ENCODE measurements around the gene GABRG3. TPM values are rescaled to one million over a fixed set of nuclear protein-coding genes. Genes with fewer than 3 reads are reported as not detected.
A peak's percentile ranks its signal among the peaks of the same experiment; 100 is the strongest.

GABRG3 gene
- total RNA-seq (1.5 TPM), polyA plus RNA-seq (not detected)

GRCh38 chr15:26970712-26971210, at the start of gene GABRG3:
GABRG3 (plus strand) TSS chr15:26971181.
- no peak for DNase-seq (ENCODE audit: extremely low spot score)
- 2% methylated on average over 33 of the region's 33 CpGs for WGBS
- peak within 1 kb of the TSS; percentile 0 for H3K4me3 ChIP-seq (ENCODE audit: low read depth, low read length)
- H3K27ac ChIP-seq (ENCODE audit: low read depth) = no peak within 1 kb of the TSS
- H3K4me1 ChIP-seq (ENCODE audit: insufficient read depth) = peaks cover 1% of the 10 kb centered on the region
- no peaks in the 10 kb centered on the region for H3K36me3 ChIP-seq (ENCODE audit: insufficient read depth)

- no peak overlapping the region for H3K4me3 ChIP-seq (ENCODE audit: low read depth, low read length)
- no peaks in the 10 kb centered on the region for H3K4me1 ChIP-seq (ENCODE audit: insufficient read depth)
- DNase-seq (ENCODE audit: extremely low spot score) = no peak
- WGBS = 63% methylated on average over 1 of the region's 1 CpG
- no peaks in the 10 kb centered on the region for H3K36me3 ChIP-seq (ENCODE audit: insufficient read depth)
- no peak overlapping the region for H3K27ac ChIP-seq (ENCODE audit: low read depth)
Measured at GRCh38 chr15:26921433-26921832, 49.5 kb upstream of the GABRG3 start.

GRCh38 chr15:26926081-26926480, 44.9 kb upstream of the GABRG3 start:
- DNase-seq (ENCODE audit: extremely low spot score) = no peak
- H3K4me1 ChIP-seq (ENCODE audit: insufficient read depth) = no peaks in the 10 kb centered on the region
- no peak overlapping the region for H3K4me3 ChIP-seq (ENCODE audit: low read depth, low read length)
- H3K36me3 ChIP-seq (ENCODE audit: insufficient read depth) = no peaks in the 10 kb centered on the region
- 66% methylated on average over 2 of the region's 2 CpGs for WGBS
- no peak overlapping the region for H3K27ac ChIP-seq (ENCODE audit: low read depth)

- no peaks in the 10 kb centered on the region for H3K4me1 ChIP-seq (ENCODE audit: insufficient read depth)
- no peaks in the 10 kb centered on the region for H3K36me3 ChIP-seq (ENCODE audit: insufficient read depth)
- H3K4me3 ChIP-seq (ENCODE audit: low read depth, low read length) = no peak overlapping the region
- 53% methylated on average over 8 of the region's 8 CpGs for WGBS
- no peak for DNase-seq (ENCODE audit: extremely low spot score)
- H3K27ac ChIP-seq (ENCODE audit: low read depth) = no peak overlapping the region
Measured at GRCh38 chr15:26928051-26928450, 42.9 kb upstream of the GABRG3 start.

GRCh38 chr15:26929588-26929987, 41.4 kb upstream of the GABRG3 start:
- no peak overlapping the region for H3K27ac ChIP-seq (ENCODE audit: low read depth)
- 93% methylated on average over 4 of the region's 4 CpGs for WGBS
- H3K4me1 ChIP-seq (ENCODE audit: insufficient read depth) = no peaks in the 10 kb centered on the region
- H3K4me3 ChIP-seq (ENCODE audit: low read depth, low read length) = no peak overlapping the region
- DNase-seq (ENCODE audit: extremely low spot score) = no peak
- H3K36me3 ChIP-seq (ENCODE audit: insufficient read depth) = no peaks in the 10 kb centered on the region

GRCh38 chr15:26934848-26935247, 36.1 kb upstream of the GABRG3 start:
- Histone ChIP-seq H3K4me3 (ENCODE audit: low read depth, low read length) (no peak overlapping the region), H3K36me3 (ENCODE audit: insufficient read depth) (no peaks in the 10 kb centered on the region), H3K27ac (ENCODE audit: low read depth) (no peak overlapping the region), H3K4me1 (ENCODE audit: insufficient read depth) (no peaks in the 10 kb centered on the region)
- DNase-seq (ENCODE audit: extremely low spot score) = no peak
- 86% methylated on average over 6 of the region's 6 CpGs for WGBS

GRCh38 chr15:26935322-26935721, 35.7 kb upstream of the GABRG3 start:
- Histone ChIP-seq H3K4me3 (ENCODE audit: low read depth, low read length) (no peak overlapping the region), H3K4me1 (ENCODE audit: insufficient read depth) (no peaks in the 10 kb centered on the region), H3K36me3 (ENCODE audit: insufficient read depth) (no peaks in the 10 kb centered on the region), H3K27ac (ENCODE audit: low read depth) (no peak overlapping the region)
- WGBS = 92% methylated on average over 12 of the region's 12 CpGs
- DNase-seq (ENCODE audit: extremely low spot score) = no peak

- H3K27ac ChIP-seq (ENCODE audit: low read depth) = no peak overlapping the region
- no peak for DNase-seq (ENCODE audit: extremely low spot score)
- no peaks in the 10 kb centered on the region for H3K36me3 ChIP-seq (ENCODE audit: insufficient read depth)
- WGBS = 92% methylated on average over 5 of the region's 5 CpGs
- no peaks in the 10 kb centered on the region for H3K4me1 ChIP-seq (ENCODE audit: insufficient read depth)
- H3K4me3 ChIP-seq (ENCODE audit: low read depth, low read length) = no peak overlapping the region
Measured at GRCh38 chr15:26936502-26936901, 34.5 kb upstream of the GABRG3 start.

- Histone ChIP-seq H3K36me3 (ENCODE audit: insufficient read depth) (no peaks in the 10 kb centered on the region), H3K27ac (ENCODE audit: low read depth) (no peak overlapping the region), H3K4me1 (ENCODE audit: insufficient read depth) (no peaks in the 10 kb centered on the region), H3K4me3 (ENCODE audit: low read depth, low read length) (no peak overlapping the region)
- 90% methylated on average over 13 of the region's 13 CpGs for WGBS
- no peak for DNase-seq (ENCODE audit: extremely low spot score)
Measured at GRCh38 chr15:26937134-26937533, 33.8 kb upstream of the GABRG3 start.

GRCh38 chr15:26939398-26939797, 31.6 kb upstream of the GABRG3 start:
- DNase-seq (ENCODE audit: extremely low spot score) = no peak
- 66% methylated on average over 5 of the region's 5 CpGs for WGBS
- H3K36me3 ChIP-seq (ENCODE audit: insufficient read depth) = no peaks in the 10 kb centered on the region
- H3K27ac ChIP-seq (ENCODE audit: low read depth) = no peak overlapping the region
- no peak overlapping the region for H3K4me3 ChIP-seq (ENCODE audit: low read depth, low read length)
- H3K4me1 ChIP-seq (ENCODE audit: insufficient read depth) = no peaks in the 10 kb centered on the region

GRCh38 chr15:26941489-26941888, 29.5 kb upstream of the GABRG3 start:
- 80% methylated on average over 5 of the region's 5 CpGs for WGBS
- Histone ChIP-seq H3K4me3 (ENCODE audit: low read depth, low read length) (no peak overlapping the region), H3K4me1 (ENCODE audit: insufficient read depth) (no peaks in the 10 kb centered on the region), H3K27ac (ENCODE audit: low read depth) (no peak overlapping the region), H3K36me3 (ENCODE audit: insufficient read depth) (no peaks in the 10 kb centered on the region)
- no peak for DNase-seq (ENCODE audit: extremely low spot score)

- H3K36me3 ChIP-seq (ENCODE audit: insufficient read depth) = no peaks in the 10 kb centered on the region
- DNase-seq (ENCODE audit: extremely low spot score) = no peak
- H3K27ac ChIP-seq (ENCODE audit: low read depth) = no peak overlapping the region
- no peak overlapping the region for H3K4me3 ChIP-seq (ENCODE audit: low read depth, low read length)
- 34% methylated on average over 8 of the region's 8 CpGs for WGBS
- H3K4me1 ChIP-seq (ENCODE audit: insufficient read depth) = no peaks in the 10 kb centered on the region
Measured at GRCh38 chr15:26943866-26944265, 27.1 kb upstream of the GABRG3 start.

- Histone ChIP-seq H3K4me1 (ENCODE audit: insufficient read depth) (no peaks in the 10 kb centered on the region), H3K27ac (ENCODE audit: low read depth) (no peak overlapping the region), H3K4me3 (ENCODE audit: low read depth, low read length) (no peak overlapping the region), H3K36me3 (ENCODE audit: insufficient read depth) (no peaks in the 10 kb centered on the region)
- WGBS = 89% methylated on average over 13 of the region's 13 CpGs
- DNase-seq (ENCODE audit: extremely low spot score) = no peak
Measured at GRCh38 chr15:26945046-26945445, 25.9 kb upstream of the GABRG3 start.

- no peaks in the 10 kb centered on the region for H3K4me1 ChIP-seq (ENCODE audit: insufficient read depth)
- H3K4me3 ChIP-seq (ENCODE audit: low read depth, low read length) = no peak overlapping the region
- 80% methylated on average over 2 of the region's 2 CpGs for WGBS
- H3K27ac ChIP-seq (ENCODE audit: low read depth) = no peak overlapping the region
- DNase-seq (ENCODE audit: extremely low spot score) = no peak
- no peaks in the 10 kb centered on the region for H3K36me3 ChIP-seq (ENCODE audit: insufficient read depth)
Measured at GRCh38 chr15:26950001-26950400, 21.0 kb upstream of the GABRG3 start.

- Histone ChIP-seq H3K36me3 (ENCODE audit: insufficient read depth) (no peaks in the 10 kb centered on the region), H3K27ac (ENCODE audit: low read depth) (no peak overlapping the region), H3K4me3 (ENCODE audit: low read depth, low read length) (no peak overlapping the region), H3K4me1 (ENCODE audit: insufficient read depth) (no peaks in the 10 kb centered on the region)
- no peak for DNase-seq (ENCODE audit: extremely low spot score)
- 63% methylated on average over 2 of the region's 2 CpGs for WGBS
Measured at GRCh38 chr15:26954403-26954802, 16.6 kb upstream of the GABRG3 start.

Data from urinary bladder (tissue), 4 donors.